Hematopoietic multipotent progenitor cell treated with erythropoietin and hydrocortisone succinate and interleukin-3 and kit ligand, for 17 days (in vitro differentiated cells): ENCODE results near the gene RGL3.
"Not testable (repeated sequence)": the region's sequence is repeated elsewhere in the genome, so short reads cannot be mapped to it uniquely, and the experiment has no call there.

Source experiments
- DNase-seq: peaks from one replicate; pipeline ENCODE4 v3.0.0-alpha.2; 2015; ENCODE audit warnings: low spot score

The RGL3 gene

GRCh38 chr19:11361771-11362731 lies 57.1 kb downstream of the RGL3 start:
- no peak for DNase-seq

- peak; percentile 31 for DNase-seq
Observed at GRCh38 chr19:11361037-11361770, 57.9 kb downstream of the RGL3 start.

GRCh38 chr19:11359421-11359820 lies 59.7 kb downstream of the RGL3 start:
- no peak for DNase-seq

GRCh38 chr19:11356676-11357550 lies 62.2 kb downstream of the RGL3 start:
- DNase-seq = no peak

- no peak for DNase-seq
Observed at GRCh38 chr19:11356074-11356397, 63.1 kb downstream of the RGL3 start.

GRCh38 chr19:11355160-11356073 lies 63.7 kb downstream of the RGL3 start, which contains the start of gene PLPPR2:
Gene PLPPR2 (plus strand): TSS chr19:11355432. CDS start chr19:11357674, 2,242 bp downstream.
- DNase-seq = peak; percentile 64

- DNase-seq = not testable (repeated sequence)
Observed at GRCh38 chr19:11354102-11354501, 65.0 kb downstream of the RGL3 start.

- no peak for DNase-seq
Observed at GRCh38 chr19:11349171-11349570, 69.9 kb downstream of the RGL3 start.

GRCh38 chr19:11347546-11348039 lies 71.5 kb downstream of the RGL3 start:
- no peak for DNase-seq

GRCh38 chr19:11346104-11346940 lies 72.8 kb downstream of the RGL3 start, which contains the start of the genes CCDC159 and TMEM205:
Gene CCDC159 (plus strand): TSS chr19:11346519. CDS start chr19:11346607, 88 bp downstream.
Gene TMEM205 (minus strand): TSS chr19:11346268. CDS start chr19:11345619, 649 bp downstream.
- DNase-seq = peak; percentile 97

GRCh38 chr19:11345122-11345803 lies 73.9 kb downstream of the RGL3 start:
- DNase-seq = no peak
